GM21717 (cell line): ENCODE data around the gene SDC4.

Experiments
- ATAC-seq: cut with Tn5 transposase; IDR thresholded peaks from one replicate; pipeline ENCODE4 v1.9.1; 2021; ENCODE audit warnings: mild to moderate bottlenecking, moderate library complexity; ENCODE audit not compliant: unreplicated experiment

SDC4 gene

DNA sequence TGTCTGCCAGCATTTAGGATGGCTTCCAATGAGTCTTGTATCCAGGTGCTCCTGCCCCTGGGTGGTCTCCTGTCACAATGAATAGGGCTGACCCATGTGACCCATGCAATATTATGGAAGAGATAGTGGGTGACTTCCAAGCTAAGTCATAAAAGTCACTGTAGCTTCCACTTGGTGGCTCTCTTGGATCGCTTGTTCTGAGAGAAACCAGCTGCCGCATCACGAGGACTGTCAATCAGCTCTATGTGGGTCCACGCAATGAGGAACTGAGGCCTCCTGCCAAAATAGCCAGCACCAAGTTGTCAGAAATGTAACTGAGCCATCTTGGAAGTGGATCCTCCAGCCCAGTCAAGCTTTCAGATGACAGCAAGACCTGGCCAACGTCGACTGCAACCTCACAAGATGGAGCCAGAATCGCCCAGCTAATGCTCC, 25.3 kb downstream of the SDC4 start:
- no peak for ATAC-seq

DNA sequence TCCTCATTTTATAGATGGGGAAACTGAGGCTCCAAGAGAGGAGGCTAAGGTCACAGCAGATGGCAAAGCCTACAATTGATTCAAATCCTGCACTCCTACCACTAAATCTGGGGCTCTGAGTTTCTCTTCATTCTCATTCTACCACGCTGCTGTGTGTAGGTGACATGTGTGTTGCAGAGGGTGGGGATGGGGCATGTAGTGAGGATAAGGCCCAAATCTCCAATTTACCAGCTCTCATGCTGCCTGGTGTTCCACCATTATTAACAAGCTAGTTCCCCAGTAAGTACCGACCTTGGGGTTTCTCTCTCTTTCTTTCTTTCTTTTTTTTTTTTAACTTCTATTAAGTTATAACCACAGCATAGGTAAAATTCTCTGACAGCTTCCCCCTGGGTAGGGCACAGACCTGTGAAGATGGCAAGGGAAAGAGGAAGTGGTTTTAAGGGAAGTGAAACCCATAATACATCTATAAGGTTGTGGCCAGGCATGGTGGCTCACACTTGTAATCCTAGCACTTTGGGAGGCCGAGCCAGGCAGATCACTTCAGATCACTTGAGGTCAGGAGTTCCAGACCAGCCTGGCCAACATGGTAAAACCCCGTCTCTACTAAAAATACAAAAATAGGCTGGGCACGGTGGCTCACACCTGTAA, 27.2 kb downstream of the SDC4 start:
- no peak for ATAC-seq

DNA sequence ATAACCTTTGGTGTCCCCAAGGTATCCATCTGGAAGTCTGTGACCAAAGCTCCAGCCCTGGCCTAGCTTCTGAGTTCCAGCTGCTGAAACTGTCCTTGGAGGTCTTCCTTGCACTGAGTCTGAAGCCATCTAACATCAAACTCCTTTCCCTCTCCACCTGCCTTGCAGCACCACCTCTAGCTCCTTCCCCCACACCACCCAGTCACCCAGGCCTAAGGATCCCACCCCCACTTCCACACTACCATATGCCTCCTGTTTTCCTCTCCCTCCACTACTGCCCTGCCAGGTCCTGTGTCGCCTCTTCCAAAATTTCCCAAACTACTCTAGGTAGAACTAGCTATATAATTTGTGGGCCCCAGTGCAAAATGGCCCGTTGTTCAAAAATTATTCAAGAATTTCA, 29.3 kb downstream of the SDC4 start:
- no peak for ATAC-seq

DNA sequence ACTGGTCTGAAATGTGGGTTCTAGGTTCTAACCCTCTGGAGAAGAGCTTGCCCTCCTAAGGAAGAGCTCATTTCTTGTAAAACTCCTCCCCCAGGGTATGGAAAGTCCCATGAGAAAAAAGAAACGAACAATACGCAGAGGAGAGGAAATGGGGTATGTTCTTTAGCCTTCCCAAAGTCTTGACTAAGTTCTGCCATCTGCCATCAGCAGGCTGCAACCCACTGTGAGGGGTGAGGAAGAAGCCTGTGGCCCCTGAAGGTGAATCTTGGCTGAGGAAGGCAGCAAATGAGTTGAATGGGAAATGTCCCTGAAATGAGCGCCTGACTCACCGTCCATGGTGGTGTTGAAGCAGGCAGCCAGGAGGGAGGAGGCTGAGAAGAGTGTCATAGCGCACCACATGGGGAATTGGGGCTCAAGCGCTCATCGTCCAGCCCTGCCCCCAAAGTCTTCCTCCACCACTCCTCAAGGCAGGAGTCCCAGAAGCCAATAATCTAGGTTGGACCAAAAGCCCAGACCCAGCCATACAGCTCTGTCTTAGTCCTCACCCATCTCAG, 29.8 kb downstream of the SDC4 start:
- no peak for ATAC-seq

DNA sequence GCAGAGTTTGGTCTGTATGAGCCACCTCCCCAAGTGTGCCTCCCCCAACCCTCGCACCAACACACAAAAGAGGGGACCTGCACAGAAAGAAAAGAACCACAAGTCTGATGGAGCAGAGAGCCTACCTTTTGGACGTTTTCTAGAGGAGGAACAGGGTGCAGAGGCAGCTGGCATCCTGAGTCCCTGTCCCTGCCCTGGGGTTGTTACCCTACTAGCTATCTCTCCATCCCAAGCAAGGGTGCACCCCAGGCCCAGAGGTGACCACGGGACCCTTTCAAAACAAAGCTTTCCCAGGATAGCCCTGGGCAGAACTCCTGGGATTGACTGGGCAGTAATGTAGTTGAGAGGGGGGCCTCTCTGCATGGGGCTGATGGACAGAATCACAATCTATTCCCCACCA, 30.4 kb downstream of the SDC4 start:
- ATAC-seq = no peak

DNA sequence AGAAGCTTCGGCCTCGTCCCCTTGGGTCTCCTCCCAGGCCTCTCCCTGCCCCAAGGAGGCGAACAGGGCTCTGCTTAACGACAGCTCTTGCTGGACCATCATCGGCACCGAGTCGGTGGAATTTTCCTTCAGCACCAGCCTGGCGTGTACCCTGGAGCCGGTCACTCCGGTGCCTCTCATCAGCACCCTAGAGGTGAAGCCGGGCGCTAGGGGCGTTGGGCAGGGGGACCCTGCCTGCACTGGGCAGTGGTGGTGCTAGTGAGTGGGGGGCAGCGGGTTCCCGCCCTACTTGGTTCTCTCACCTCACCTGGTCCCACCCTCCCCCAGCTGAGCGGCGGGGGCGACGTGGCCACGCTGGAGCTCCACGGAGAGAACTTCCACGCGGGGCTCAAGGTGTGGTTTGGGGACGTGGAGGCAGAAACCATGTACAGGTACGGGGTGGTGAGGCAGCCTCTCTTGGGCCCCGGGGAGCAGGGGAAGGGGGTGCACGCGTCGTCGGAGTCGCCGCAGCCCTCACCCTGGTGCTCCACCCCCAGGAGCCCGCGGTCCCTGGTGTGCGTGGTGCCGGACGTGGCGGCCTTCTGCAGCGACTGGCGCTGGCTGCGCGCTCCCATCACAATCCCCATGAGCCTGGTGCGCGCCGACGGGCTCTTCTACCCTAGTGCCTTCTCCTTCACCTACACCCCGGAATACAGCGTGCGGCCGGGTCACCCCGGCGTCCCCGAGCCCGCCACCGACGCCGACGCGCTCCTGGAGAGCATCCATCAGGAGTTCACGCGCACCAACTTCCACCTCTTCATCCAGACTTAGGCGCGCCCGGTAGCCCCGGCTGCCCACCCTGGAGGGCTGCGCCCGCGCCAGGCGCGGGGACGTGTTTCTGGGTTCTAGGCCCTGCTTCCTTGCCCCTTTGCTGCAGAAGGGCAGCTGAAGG, 31.8 kb downstream of the SDC4 start:
- no peak for ATAC-seq

DNA sequence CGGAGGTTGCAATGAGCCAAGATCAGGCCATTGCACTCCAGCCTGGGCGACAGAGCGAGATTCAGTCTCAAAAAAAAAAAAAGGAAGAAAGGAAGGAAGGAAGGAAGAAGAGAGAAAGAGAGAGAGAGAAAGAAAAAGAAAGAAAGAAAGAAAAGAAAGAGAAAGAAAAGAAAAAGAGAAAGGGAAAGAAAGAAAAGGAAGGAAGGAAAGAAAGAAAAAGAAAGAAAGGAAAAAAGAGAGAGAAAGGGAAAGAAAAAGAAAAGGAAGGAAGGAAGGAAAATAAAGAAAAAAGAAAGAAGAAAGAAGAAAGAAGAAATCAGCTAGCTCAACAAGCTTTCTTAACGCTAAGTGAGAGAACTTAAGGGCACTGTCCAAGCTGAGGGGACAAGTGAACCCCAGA, 32.6 kb downstream of the SDC4 start:
- no peak for ATAC-seq

DNA sequence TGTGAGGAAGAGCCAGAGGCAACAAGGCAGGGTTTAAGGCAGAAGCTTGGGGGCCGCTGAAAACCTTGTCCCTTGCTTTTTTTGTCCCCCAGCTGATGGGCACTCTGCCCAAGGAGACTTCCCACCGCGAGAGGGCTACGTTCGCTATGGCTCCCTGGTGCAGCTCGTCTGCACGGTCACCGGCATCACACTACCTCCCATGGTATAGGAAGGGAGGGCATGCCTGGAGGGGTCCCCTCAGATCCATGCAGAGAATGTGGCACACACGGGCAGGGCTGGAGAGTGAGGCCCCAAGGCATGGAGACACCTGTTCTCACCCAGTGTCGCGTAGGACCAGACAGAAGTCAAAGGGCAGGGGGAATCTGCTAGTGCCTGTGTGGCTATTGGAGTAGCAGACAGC, 34.3 kb downstream of the SDC4 start:
- ATAC-seq = no peak

DNA sequence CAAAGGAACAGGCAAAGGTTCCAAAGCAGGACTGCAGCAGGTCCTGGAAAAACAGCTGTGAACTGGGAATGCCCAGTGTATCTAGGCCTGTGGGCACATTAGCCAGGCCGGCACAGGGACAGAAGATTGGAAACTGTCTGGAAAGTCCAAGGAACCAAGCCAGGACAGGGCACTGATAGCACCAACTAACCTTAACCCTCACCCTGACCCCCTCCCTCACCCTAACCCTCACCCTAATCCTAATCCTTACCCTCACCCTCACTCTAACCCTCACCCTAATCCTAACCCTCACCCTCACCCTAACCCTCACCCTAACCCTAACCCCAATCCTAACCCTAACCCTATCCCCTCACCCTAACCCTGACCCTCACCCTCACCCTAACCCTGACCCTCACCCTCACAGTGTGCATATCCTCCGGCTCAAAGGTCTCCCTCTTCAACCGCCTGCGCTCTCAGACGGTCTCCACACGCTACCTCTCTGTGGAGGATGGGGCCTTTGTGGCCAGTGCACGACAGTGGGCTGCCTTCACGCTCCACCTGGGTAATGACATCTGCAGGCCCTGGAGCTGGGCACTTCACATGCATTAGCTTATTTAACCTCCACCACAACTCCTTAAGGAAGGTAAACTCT, 35.0 kb downstream of the SDC4 start:
- ATAC-seq = no peak

DNA sequence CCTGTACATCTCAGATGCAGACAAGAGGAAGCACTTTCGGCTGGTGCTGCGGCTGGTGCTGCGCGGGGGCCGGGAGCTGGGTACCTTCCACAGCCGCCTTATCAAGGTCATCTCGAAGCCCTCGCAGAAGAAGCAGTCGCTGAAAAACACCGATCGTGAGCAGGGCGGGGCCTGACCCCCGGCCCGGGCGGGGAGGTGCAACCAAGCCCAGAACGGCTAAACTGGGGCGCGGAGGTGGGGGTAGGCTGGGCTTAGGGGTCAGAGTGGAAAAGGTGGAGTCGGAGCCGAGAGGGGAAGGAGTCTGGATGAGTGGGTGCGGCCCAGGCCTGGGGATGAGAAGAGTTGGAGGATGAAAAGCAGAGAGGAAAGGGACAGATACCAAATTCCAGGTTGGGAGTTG, 36.0 kb downstream of the SDC4 start:
- ATAC-seq = no peak

DNA sequence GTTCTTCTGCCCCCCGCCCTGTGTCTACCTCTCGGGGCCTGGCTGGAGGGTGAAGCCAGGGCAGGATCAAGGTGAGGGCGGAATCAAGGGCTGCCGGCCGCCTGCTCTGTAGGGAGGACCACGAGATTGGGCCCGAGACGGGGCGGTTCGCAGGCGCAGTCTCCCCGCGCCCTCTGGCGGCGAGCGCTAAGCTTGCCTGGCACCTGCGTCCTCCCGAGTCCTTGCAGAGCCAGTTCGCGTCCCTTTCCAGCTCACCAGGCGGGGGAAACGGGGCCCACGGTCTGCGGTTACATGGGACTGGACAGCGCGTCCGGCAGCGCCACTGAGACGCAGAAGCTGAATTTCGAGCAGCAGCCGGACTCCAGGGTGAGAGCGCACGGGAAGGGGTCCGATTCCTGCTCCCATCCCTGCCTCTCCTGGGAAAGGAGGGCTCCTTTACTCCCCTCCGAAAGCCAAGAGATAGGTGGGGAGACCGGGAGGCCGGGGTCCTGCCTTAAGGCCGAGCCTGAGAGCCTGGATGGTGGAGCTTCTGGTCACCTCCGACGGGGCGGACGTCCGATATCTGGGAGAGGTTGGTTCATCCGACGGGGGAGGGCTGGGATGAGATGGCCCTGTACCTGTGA, 36.5 kb downstream of the SDC4 start:
- ATAC-seq = no peak

DNA sequence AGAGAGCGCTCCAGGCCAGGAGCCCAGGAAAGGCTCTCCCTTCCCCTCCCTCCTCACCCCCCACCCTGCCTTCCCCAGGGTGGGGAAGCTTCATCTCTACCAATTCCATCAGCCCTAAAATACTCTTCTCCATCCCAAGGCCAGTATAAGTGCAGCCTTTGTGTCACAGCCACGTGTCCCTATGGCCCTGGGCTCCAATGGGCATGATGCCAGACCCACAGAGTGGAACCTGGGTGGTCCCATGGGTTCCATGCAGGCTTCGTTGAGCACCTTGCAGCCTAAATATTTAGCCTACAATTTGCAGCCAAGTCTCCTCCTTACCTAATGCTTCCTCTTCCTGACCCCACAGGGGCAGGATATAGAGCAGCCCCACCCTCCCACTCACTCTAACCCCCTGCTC, 39.1 kb downstream of the SDC4 start:
- no peak for ATAC-seq

DNA sequence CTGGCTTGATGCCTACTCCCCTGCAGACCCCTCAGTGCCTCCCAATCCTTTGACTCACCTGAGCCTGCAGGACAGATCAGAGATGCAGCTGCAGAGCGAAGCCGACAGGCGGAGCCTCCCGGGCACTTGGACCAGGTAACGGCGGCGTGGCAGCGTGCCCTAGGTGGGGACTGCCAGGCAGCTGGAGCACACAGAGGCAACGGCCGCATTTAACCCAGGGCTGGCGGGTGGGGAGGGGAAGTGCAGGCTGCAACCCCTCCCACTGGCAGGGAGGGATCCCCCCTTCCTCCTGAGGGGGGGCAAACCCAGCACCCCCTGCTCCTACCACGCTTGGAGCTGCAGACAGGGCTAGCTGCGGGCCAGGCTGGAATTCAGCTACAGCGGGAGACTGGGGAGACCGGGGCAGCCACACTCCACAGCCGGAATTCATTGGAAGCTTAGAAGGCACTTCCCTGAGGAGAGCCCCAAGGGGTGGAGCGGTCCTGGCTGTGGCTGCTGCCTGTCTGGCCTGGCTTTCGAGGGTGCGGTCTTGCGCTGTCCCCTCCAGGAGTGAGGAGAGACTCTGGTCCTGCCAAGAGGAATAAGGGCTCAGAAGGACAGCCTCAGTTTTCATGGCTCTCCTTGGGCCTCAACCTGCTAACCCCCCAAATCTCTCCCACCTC, 40.0 kb downstream of the SDC4 start, which contains the start of gene MATN4:
Gene MATN4 (minus strand): TSS at position 183 of the 662 bp plus-strand sequence. CDS start 2,717 bp downstream, outside the sequence.
- no peak for ATAC-seq

DNA sequence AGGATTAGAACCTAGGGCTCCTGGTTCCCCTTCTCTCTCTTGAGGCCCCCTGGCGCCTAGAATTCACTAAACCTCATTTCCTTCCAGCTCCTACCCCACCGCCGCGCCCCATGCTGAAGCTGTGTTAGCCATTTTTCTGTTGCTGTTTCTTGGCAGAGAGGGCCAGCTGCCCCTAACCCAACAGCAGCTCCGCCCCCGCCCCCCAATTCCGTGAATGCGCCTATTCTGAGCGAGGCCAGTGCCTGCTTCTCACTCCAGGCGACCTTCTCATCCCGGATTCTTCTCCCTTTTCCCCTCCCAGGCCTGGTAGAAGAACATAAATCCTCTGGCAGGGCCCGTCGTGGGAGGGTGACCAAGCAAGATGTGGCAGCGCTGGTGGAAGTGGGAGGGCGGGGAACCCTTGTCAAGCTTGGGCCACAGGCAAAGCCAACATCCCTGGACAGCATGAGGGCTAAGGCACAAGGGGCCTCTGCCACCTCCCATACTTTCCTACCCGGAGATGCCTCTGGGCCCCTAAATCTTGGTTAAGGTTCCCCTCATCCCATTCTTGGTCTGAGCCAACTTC, 41.1 kb downstream of the SDC4 start:
- ATAC-seq = no peak

DNA sequence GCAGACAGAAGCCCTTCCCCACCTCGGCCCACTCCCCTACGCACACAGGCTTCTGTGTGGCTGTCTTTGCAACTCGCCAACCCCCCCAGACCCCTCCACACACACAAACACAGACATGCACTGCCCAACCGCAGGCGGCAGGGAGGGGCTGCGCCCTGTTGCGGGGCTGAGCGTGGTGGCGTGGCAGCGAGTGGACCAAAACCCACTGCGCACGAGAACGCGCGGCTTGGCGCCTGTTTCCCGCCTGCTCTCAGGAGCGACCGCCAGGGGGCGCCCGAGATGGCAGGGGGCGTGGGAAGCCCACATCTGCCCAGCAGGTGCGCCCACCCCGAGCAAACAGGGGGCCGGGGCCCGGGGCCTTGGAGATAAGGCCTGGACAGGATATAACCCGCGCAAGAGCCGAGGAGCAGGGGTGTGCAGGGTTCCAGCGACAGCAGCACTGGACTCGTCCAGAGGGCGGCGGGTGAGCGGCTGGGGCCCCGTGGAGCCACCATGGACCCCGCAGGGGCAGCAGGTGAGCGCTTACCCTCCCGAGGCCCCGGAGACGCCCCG, 41.7 kb downstream of the SDC4 start, which contains the start of gene RBPJL:
Gene RBPJL (plus strand): TSS at position 410 of the 552 bp plus-strand sequence. CDS start 83 bp downstream, at position 493.
- no peak for ATAC-seq

DNA sequence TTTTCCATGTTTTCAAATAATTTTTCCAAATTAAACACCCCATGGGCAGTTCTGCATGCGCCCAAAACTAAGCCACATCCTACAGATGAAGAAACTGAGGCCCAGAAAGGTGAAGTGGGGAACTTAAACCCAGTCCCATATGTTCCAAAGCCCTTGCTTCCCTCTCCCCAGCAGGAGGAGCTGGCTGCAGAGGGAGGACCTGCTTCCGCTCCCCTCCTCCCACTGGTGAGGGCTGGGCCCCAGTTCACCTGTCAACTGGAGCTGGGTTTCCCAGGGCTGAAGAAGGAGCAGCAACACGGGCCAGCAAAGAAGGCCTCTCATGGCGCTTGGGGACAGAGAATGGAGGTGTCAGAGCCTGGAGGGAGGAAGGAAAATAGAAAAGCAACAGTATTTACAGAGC, 43.0 kb downstream of the SDC4 start:
- ATAC-seq = no peak

DNA sequence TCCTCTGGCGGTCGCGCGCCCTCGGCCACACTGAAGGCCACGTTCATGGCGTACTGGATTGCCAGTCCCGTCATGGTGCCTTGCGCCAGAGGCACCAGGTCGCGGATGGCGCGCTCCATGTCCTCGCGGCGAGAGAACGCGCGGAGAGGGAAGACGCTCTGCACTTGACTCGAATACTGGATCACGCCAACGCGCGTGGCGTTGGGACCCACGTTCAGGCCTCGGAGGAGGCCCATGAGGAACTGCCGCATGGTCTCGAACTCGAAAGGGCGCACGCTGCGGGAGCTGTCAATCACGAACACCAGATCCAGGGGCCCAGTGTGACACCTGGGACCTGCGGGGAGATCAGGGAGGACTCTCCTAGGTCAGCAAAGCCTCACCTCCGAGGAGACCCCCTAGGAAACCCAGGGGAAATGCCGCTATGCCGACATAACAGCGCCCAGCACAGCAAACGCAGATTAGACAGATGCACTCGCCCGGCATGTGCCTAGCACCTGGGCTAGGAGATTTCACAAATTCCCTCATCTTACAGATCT, 43.7 kb downstream of the SDC4 start:
- no peak for ATAC-seq

DNA sequence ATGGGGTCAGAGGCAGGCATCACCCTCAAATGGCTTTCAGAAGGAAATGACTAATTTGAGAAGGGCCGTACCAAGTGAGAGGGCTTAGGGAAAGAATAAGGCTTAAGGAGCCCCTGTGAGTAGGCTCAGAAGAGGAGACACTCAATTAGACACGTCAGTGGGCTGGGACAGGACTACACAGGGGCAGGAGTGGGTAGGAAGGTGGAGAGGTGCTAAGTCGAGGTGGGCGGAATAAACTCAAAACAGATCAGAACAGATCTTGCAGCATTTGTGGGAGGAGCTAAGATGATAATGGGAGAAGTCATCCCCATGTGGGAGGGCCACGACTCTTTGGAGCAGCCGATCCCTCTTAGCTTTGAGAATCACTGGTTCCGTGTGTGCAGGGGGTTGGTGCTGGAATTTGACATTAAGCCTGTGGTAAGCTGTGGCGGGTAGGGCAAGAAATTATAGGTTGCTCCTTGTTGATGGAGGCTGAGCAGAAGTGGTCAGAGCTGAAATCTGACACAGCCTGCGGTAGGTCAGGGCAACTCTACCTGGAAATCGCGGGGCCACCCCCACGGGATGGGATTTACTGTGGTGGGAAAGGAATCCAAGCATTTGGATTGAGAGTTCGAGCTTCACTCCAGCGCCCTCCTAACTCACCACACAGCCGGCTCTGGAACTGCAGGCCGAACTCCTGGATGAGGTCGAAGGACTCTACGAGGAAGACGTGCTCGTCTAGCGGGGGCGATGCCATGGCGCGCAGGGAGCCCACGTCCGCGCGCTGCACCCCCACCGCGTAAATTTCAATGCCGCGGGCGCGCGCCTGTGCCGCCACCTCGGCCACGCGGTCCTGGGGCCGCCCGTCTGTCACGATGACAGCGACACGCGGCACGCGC, 44.4 kb downstream of the SDC4 start:
- no peak for ATAC-seq
